NCI-H2196 (cell line): ENCODE results near the gene IPO5.
"Not testable (repeated sequence)": the region's sequence is repeated elsewhere in the genome, so short reads cannot be mapped to it uniquely, and the experiment has no call there.

Source experiments
- DNase-seq: peaks from one replicate; lab custom pipeline; 2025; ENCODE audit not compliant: unreplicated experiment; lab: John Stamatoyannopoulos, UW

IPO5 gene

DNA sequence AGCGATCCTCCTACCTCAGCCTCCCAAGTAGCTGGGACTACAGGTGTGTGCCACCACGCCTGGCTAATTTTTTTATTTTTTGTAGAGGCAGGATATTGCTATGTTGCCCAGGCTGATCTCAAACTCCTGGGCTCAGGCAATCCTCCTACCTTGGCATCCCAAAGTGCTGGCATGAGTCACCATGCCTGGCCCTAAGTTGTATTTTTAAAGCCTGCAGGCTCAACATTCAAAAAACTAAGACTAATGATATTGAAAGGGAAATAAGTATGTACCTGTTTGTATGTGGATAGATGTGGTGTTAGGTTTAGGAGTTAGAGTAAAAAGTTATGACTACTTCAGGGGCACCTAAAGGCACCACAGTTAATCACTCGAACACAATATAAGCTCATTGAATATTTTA lies 5.4 kb upstream of the IPO5 start:
- no peak for DNase-seq

DNA sequence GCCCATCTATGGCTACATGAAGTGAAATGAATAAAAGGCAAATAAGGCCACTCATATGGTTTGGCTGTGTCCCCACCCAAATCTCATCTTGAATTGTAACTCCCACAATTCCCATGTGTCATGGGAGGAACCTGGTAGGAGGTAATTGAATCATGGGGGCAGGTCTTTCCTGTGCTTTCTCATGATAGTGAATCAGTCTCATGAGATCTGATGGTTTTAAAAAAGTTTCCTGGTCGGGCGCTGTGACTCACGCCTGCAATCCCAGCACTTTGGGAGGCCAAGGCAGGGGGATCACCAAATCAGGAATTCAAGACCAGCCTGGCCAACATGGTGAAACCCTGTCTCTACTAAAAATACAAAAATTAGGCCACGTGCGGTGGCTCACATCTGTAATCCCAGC lies 4.2 kb upstream of the IPO5 start:
- DNase-seq, result not testable (repeated sequence)

- no peak for DNase-seq
Observed at GRCh38 chr13:97951376-97951775, 2.1 kb upstream of the IPO5 start.

GRCh38 chr13:97952831-97953230 lies 644 bp upstream of the IPO5 start:
- DNase-seq, result not testable (repeated sequence)

DNA sequence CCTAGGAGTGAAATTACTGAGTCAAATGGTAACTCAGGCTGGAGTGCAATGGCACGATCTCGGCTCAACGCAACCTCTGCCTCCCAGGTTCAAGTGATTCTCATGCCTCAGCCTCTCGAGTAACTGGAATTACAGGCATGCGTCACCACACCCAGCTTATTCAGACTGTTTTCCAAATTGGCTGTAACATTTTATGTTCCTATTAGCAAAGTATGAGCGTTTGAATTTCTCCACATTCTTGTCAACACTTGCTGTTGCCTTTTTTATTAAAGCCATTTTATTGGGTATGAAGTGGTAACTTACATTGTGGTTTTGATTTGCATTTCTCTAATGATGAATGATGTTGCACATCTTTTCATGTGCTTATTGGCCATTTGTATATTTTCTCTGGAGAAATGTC lies 7.9 kb downstream of the IPO5 start:
- no peak for DNase-seq

- no peak for DNase-seq
Observed at GRCh38 chr13:97962887-97963286, 9.4 kb downstream of the IPO5 start.

- DNase-seq, result no peak
Observed at GRCh38 chr13:97967226-97967625, 13.8 kb downstream of the IPO5 start.

GRCh38 chr13:97967948-97968347 lies 14.5 kb downstream of the IPO5 start:
- no peak for DNase-seq

DNA sequence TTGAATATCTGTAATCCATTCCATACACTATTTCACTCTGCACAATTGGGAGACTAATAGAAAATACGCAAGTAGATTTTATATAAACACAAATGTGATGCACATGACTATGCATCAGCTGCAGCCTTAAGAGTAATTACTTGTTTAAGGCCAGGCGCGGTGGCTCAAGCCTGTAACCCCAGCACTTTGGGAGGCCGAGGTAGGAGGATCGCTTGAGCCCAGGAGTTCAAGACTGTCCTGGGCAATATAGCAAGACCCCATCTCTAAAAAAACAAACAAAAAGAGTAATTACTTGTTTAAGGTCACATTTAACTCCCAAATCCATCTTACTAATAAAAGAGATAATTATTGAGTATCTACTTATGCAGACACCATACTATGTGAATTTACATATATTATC lies 18.0 kb downstream of the IPO5 start:
- no peak for DNase-seq

GRCh38 chr13:97974773-97975172 lies 21.3 kb downstream of the IPO5 start:
- no peak for DNase-seq

DNA sequence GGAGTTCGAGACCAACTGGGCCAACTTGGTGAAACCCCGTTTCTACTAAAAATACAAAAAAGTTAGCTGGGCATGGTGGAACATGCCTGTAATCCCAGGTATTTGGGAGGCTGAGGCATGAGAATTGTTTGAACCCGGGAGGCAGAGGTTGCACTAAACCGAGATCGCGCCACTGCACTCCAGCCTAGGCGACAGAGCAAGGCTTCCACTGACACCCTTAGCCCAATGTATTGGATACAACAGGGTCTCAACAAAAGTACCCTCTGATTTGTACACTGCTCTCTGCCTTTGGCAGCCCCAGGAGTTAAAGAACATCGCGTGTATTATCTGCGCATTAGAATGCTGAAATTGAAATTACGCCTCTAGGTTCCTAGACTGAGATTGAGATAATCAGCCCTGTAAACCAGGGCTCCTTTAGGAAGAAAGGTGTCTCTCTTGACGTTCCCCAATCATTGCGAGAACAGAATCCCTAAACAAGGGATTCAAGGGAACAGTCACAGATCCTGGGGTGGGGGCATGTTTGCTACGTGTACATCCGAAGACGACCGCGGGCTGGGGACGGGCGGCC lies 21.9 kb downstream of the IPO5 start:
- DNase-seq, result no peak

GRCh38 chr13:97975848-97976609 lies 22.6 kb downstream of the IPO5 start:
- DNase-seq, result peak; percentile 86

- no peak for DNase-seq
Observed at GRCh38 chr13:97976610-97977521, 23.4 kb downstream of the IPO5 start.

GRCh38 chr13:97977982-97978381 lies 24.5 kb downstream of the IPO5 start:
- DNase-seq, result no peak

DNA sequence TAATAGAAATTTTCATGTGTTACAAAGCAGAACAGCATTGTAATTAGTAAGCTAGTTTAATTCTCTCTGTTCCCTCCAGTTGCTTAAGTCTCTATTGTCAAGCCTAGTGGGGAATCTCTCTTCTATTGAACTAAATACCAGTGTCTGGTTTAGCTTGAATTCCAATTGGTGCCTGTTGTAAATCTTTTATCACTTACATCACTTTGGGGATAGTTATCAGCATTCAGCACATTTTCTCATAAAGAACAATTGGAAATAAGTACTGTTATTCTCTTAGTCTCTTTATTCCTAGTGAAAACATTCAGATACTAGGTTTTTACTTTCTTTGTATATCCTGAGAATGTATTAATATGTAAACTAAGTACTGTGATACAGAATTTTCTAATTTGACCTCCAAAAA lies 25.2 kb downstream of the IPO5 start:
- no peak for DNase-seq

DNA sequence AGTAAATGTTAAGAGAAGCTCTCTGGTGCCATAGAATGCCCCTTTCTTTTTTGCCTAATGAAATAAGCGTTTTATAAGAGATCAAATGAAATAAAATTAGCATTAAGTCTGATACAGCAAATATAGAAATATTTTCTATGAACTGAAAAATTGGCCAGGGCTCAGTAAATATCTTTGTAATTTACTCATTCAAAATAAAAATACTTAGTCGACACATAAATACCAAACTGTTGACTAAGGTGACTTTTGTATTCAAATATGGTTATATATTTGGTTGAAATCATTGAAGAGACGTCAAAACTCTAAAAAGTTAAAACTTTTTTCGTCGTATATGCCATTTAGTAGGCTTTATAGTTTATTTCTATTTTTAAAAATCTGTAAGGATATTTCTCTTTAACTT lies 25.6 kb downstream of the IPO5 start:
- DNase-seq, result no peak

GRCh38 chr13:97979556-97979955 lies 26.1 kb downstream of the IPO5 start:
- no peak for DNase-seq

- DNase-seq, result no peak
Observed at GRCh38 chr13:97982286-97982685, 28.8 kb downstream of the IPO5 start.

DNA sequence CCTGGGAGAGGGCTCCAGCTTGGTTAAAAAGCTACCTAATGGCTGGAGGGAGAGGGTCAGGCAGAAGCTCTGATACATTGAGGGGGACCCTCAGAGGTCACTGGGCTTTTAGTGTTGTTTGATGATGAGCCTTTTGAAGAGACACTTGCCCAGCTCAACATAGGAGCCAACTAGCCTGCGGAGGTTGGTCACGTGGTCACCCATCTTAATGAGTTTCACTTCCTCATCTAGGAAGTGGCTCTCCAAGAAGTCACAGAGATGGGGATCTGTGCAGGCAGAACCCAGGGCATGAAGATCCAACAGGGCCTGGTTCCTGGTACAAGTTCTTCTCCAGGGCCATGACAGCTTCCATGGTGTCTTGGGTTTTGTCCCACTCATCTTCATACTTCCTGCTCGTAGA lies 33.4 kb downstream of the IPO5 start:
- DNase-seq, result no peak

DNA sequence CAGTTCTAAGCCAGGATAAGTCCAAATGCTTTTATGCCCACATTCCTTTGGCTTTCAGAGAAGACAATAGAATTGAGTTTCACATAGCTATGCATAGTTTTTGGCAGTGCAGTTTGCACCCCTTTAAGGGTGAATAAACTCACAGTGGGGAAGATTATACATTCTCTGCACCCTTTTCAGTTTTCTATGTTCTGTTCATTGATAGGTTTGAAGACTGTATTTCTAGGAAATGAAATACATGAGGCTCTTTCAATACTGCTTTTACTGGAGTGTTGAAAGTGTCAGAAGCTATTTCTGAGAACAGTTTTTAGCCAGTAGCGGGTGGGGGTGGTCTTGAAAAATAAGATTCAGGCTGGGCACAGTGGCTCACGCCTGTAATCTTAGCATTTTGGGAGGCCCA lies 46.2 kb downstream of the IPO5 start:
- DNase-seq, result no peak

- DNase-seq, result peak; percentile 1
Observed at GRCh38 chr13:98004107-98004506, 50.6 kb downstream of the IPO5 start.

GRCh38 chr13:98004997-98005396 lies 51.5 kb downstream of the IPO5 start:
- not testable (repeated sequence) for DNase-seq
